ENCODE measurements around the gene HSDL1.

DNA sequence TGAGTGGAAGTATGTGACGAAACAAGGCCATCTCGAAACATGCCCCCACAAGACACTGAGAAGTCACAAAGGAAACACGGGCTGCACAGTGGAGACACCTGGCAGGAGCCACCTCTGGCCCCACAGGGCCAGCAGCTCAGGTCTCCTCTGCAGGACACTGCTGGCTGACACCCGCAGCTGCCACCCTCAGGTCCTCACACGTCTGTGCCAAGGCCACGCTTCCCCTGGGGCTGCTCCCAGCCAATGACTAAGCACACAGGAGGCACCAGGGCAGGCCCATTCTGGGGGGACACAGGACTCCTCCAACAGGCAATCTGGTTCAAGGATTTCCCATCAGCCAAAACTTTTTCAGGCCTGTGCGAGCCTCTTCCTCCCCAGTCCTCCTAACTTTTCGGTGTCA is 64.6 kb downstream of the HSDL1 start:
- TF ChIP-seq, protein P1, sequence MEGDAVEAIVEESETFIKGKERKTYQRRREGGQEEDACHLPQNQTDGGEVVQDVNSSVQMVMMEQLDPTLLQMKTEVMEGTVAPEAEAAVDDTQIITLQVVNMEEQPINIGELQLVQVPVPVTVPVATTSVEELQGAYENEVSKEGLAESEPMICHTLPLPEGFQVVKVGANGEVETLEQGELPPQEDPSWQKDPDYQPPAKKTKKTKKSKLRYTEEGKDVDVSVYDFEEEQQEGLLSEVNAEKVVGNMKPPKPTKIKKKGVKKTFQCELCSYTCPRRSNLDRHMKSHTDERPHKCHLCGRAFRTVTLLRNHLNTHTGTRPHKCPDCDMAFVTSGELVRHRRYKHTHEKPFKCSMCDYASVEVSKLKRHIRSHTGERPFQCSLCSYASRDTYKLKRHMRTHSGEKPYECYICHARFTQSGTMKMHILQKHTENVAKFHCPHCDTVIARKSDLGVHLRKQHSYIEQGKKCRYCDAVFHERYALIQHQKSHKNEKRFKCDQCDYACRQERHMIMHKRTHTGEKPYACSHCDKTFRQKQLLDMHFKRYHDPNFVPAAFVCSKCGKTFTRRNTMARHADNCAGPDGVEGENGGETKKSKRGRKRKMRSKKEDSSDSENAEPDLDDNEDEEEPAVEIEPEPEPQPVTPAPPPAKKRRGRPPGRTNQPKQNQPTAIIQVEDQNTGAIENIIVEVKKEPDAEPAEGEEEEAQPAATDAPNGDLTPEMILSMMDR (conservative IDR thresholded peaks at IDR 0.05; ENCODE audit: low read length), result no peak
- no peak for TF ChIP-seq EZH2phosphoT487 (IDR thresholded peaks at IDR 0.05; ENCODE audit: borderline replicate concordance, low read depth, low read length)

All from OCI-LY7 (cell line).